HG02588 (cell line): ENCODE data around the gene NOP56.
A peak's percentile ranks its signal among the peaks of the same experiment; 100 is the strongest.

Experiments
- ATAC-seq: cut with Tn5 transposase; IDR thresholded peaks from one replicate; pipeline ENCODE4 v1.9.1; 2021; ENCODE audit warnings: mild to moderate bottlenecking, moderate library complexity; ENCODE audit not compliant: unreplicated experiment

NOP56 gene

GRCh38 chr20:2651772-2652723 is at the start of gene NOP56:
Gene NOP56 (plus strand): TSS chr20:2652632. CDS start chr20:2652661, 29 bp downstream.
- ATAC-seq, result peak; percentile 83

DNA sequence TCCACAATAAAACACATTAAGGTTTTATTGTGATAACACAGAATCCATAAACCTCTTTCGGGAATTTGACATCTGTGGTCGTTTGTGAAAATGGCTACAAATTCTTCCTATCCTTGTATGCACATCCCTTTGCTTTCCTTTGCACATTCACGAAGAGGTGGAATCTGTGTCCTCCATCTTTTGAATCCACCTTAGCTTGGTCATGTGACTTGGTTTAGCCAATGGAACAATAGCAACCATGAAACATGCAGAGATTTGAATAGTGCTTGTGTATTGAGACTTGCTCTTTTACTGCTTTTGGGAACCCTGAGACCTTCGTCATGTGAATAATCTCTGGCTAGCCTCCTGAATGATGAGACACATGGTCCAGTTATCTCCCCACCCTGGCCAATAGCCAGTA is 49.7 kb upstream of the NOP56 start:
- ATAC-seq, result no peak

DNA sequence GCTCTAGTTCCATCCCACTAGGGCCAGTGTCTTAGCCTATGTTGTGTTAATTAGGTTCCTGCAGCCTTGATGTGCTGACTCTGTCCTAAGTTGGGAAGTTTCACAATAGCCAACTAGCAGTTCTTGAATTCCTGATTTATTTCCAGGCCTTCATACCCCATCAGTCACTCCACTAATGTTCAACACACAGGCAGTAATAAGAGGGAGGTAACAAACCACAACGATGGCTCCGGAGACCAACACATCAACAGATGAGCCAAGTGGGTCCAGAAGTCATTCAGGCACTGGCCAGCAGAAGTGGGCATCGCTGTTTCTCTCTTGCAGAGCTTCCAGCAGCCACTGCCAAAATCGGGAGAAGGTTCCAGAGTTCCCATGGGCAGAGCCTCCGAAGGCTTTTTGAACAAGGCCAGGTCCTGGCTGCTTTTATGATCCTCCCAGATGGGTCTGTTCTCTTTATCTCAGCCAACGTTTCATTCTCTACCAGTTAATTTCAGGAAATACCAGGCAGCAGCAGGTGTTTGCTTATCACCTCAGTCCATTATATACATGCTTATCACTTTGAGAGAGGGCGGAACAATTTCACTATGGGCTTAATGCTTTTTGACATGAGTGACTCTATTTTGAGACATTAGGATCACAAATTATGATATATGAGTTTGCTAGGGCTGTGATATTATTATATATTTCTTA is 48.5 kb upstream of the NOP56 start:
- no peak for ATAC-seq

DNA sequence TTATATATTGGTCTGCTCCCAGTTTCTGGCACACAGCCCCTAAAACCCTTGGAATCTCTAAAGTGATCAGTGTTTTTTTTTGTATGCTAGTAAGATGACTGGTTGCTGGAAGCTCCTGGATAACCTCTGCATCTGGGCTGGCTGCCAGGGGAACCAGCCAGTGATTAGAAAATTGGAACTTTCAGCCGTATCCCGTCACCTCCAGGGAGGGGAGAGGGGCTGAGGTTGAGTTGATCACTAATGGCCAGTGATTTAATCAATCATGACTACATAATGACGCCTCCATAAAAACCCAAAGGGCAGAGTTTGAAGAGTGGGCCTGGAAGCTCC is 48.0 kb upstream of the NOP56 start:
- ATAC-seq, result no peak

- no peak for ATAC-seq
These were observed 45.9 kb upstream of the NOP56 start for GRCh38 chr20:2606507-2607006.

GRCh38 chr20:2610326-2610725 is 42.1 kb upstream of the NOP56 start:
- no peak for ATAC-seq

GRCh38 chr20:2610941-2611720 is 41.3 kb upstream of the NOP56 start:
- no peak for ATAC-seq

GRCh38 chr20:2612073-2612472 is 40.4 kb upstream of the NOP56 start:
- no peak for ATAC-seq

DNA sequence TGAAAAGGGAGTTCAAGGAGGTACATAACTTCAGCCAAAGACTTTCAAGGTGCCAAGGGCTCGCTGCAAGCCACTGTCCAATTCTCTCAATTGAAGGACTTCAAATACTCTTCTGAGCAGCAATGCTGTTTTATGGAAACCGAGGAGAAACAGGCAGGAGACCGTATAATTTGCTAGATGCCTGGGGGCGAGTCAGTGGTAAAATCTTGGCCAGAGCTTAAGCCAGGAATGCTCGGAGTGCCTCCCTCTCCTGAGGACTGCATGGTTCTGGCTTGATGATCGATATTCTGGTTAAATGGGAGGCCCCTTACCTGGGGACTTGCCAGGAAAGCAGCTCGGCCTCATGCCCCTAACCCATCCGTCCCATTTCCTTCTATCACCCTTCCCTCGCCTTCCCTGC is 35.8 kb upstream of the NOP56 start:
- no peak for ATAC-seq

DNA sequence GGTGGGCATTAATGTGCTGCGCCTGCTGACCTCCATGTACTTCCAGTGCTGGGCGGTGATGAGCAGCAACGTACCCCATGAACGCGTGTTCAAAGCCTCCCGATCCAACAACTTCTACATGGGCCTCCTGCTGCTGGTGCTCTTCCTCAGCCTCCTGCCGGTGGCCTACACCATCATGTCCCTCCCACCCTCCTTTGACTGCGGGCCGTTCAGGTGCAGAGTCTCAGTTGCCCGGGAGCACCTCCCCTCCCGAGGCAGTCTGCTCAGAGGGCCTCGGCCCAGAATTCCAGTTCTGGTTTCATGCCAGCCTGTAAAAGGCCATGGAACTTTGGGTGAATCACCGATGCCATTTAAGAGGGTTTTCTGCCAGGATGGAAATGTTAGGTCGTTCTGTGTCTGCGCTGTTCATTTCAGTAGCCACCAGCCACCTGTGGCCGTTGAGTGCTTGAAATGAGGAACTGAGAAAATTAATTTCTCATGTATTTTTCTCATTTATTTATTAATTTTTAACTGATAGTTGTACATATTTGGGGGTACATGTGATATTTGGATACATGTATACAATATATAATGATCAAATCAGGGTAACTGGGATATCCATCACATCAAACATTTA is 35.2 kb upstream of the NOP56 start:
- no peak for ATAC-seq

- no peak for ATAC-seq
These were observed 33.6 kb upstream of the NOP56 start for GRCh38 chr20:2618815-2619214.

DNA sequence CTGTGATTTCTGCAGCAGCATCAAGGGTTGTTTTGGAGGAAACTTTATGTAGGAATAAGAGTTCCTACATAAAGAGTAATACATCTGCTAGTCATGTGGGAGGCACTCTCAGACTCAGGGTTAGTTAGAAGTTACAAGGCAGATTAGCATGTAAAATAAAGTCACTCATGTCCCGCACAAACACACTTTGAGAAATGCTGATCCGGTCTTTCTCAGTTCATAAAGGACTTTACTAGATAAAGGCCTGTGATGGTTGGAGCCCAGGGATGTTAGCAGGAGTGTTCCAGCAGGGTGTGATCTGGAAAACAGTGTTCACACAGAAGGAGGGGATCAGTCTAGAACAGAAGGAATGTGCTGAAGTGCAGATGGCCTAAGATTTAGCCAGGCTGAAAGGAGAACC is 33.1 kb upstream of the NOP56 start:
- no peak for ATAC-seq

GRCh38 chr20:2619961-2620595 is 32.4 kb upstream of the NOP56 start:
- no peak for ATAC-seq

DNA sequence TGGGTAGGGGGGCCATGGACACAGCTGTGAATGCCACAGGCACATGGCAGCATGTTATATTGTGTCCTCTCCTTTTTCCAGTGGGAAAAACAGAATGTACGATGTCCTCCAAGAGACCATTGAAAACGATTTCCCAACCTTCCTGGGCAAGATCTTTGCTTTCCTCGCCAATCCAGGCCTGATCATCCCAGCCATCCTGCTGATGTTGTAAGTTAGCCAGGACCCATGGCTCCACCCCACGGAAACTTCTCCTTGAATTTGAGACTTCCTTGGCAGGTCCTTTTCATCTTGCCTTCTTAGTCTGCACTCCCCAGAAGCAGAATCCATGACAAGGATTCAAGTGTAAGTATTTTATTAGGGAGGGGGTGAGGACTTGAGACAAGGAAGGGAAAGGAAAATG is 28.2 kb upstream of the NOP56 start:
- no peak for ATAC-seq

DNA sequence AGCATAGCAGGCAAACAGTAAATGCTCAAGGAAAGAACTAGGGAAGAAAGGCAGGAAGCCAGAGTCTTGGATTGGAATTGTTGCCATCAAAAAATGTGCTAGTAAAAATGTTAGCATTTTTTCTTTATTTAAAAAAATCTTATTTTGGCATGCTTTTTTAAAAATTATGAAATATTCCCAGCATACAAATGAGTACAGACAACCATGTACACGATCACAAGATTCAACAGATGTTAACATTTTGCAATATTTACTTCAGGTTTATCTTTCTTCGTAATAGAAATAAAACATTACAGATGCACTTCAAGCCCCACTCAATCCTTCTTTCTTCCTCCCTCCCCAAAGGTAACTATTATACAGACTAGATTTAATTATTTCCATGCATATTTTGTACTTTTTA is 27.4 kb upstream of the NOP56 start:
- no peak for ATAC-seq

DNA sequence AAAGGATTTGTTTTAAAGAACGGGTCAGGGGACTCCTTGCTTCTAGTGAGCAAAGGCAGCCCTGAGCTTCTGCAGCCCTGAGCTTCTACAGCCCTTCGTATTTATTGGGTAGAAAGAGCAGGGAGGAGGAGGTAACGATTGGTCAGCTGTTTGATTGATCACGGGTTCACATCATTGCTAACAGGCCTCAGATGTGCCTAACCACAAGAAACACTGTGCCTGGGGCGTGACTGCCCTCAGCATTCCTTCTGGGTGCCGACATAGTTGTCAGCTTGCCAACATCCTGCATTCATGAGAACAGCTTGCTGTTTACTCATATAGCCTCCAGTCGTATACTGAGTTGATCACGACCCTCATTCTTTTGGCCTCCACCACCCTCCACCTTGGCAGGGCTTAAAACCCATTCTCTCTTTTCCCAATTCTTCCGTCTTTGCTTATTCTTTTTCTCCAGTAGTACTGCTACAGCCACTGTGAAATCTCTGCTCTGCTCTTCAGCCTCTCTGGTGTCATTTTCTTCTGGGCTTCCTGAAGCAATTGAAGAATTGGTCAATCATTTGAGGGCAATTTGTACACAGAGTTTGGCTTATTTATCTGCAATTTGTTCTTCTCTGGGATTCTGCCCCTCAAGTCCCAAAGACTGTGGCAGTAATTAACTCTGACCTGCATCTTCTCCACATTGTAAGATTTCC is 25.4 kb upstream of the NOP56 start:
- ATAC-seq, result no peak

DNA sequence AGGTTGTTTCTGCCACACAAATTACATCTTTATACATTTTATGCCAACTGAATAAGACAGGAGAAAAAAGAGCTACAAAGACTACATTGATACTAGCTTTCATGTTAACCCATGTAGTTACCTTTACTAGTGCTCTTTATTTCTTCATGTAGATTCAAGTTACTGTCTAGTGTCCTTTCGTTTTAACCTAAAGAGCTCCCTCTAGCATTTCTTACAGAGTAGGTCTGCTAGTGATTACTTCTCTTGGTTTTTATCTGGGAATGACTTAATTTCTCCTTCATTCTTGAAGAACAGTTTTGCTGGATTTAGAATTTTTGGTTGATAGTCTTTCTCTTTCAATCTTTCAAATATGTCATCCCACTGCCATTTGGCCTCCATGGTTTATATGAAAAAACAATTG is 21.2 kb upstream of the NOP56 start:
- ATAC-seq, result no peak

DNA sequence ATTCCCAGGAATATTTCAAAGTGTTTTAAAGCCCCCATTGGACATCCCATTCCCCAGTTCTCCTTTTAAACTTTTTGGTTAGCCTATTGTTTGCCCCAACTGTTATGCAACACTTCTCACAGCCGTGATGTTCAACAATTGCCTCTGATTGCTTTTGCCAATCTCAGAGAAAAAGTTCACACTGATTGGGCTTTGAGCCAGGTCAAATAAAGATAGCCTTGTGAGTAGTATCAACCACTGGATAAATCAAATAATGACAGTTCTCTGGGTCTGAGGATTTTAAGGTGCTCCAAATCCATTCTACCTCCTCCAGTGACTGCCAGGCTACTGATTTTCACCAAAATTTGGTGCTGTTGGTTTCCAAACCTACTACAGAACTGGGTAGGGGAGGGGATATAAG is 19.1 kb upstream of the NOP56 start:
- ATAC-seq, result no peak

DNA sequence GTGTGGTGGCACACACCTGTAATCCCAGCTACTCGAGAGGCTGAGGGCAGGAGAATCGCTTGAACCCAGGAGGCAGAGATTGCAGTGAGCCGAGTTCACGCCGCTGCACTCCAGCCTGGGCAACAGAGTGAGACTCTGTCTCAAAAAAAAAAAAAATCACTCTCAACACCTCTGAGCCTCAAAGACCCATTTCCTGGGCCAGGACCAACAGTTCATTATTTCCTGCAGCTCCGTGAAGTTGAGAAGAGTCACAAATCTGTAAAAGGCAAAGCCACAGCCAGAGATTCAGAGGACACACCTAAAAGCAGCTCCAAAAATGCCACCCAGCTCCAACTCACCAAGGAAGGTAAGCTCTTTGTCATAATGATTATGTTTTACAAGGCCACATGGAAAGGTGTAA is 15.2 kb upstream of the NOP56 start:
- no peak for ATAC-seq

DNA sequence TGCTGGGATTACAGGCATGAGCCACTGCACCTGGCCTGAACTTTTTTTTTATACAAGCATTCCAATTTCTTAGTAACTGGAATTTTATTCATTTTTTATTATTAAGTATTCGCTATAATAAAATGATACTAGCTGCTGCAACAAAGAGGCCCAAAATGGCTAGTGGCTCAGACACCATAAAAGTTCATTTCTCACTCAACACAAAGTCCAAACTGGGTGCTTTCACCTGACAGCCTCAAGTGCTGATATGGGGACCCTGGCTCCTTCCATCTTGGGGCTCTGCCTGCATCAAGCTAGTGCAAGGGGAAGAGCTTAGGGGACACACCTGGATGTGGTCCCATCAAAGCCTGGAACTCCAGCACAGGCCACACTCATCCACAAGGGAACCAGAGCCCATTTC is 12.2 kb upstream of the NOP56 start:
- no peak for ATAC-seq
